Measurements from ENCODE around the gene MAPKAP1.

DNA sequence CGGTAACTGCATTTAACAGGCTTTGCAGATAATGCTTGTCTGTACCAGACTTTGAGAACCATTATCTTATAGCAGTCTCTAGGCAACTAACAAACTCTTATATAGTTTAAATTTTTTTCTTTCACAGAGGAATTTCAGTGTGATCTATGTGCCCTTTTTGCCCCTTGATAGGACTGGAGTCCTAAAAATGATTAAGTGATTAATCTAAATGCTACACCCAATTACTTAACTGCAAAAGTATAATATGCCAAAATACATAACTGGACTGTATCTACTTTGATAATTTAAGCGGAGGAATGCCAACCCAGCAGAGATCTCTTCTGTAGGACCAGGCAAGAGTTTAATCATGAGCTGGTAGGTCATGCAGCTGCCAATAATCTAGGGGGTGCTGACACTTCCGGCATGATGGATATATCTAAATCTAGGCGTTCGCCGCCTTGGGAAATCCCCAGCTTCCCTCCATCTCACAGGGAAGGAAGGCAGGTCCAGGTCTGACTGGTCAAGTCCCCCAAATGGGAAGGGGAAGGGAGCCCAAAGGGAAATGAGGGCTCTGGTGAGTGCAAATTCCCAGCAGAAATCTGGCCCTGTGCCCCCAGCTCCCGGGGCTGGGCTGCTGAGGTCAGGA lies 239.8 kb downstream of the MAPKAP1 start:
- TF ChIP-seq, protein P1, sequence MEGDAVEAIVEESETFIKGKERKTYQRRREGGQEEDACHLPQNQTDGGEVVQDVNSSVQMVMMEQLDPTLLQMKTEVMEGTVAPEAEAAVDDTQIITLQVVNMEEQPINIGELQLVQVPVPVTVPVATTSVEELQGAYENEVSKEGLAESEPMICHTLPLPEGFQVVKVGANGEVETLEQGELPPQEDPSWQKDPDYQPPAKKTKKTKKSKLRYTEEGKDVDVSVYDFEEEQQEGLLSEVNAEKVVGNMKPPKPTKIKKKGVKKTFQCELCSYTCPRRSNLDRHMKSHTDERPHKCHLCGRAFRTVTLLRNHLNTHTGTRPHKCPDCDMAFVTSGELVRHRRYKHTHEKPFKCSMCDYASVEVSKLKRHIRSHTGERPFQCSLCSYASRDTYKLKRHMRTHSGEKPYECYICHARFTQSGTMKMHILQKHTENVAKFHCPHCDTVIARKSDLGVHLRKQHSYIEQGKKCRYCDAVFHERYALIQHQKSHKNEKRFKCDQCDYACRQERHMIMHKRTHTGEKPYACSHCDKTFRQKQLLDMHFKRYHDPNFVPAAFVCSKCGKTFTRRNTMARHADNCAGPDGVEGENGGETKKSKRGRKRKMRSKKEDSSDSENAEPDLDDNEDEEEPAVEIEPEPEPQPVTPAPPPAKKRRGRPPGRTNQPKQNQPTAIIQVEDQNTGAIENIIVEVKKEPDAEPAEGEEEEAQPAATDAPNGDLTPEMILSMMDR (IDR thresholded peaks at IDR 0.05), result no peak
- no peak for TF ChIP-seq POLR2A (IDR thresholded peaks at IDR 0.05)
